Measurements from ENCODE around the gene PI4K2A. TPM values are rescaled to one million over a fixed set of nuclear protein-coding genes. Genes with fewer than 3 reads are reported as not detected.

The PI4K2A gene
- total RNA-seq, 1 donor from 2014 or later, result 11.9 TPM

GRCh38 chr10:97721871-97722780 is 81.7 kb downstream of the PI4K2A start:
- intact Hi-C loops (cut with micrococcal nuclease), result no loop called here

GRCh38 chr10:97723001-97723400 is 82.5 kb downstream of the PI4K2A start:
- intact Hi-C loops (cut with micrococcal nuclease), result no loop called here

- intact Hi-C loops (cut with micrococcal nuclease), result no loop called here
Observed at GRCh38 chr10:97724341-97724941, 84.0 kb downstream of the PI4K2A start.

Other genes with a start within 250 kb of the PI4K2A start
- gene RRP12, start 239.3 kb upstream of the PI4K2A start, total RNA-seq, result 33.5 and 40.1 TPM in 2 replicates
- 485 and 486 TPM in 2 replicates for gene PGAM1, start 214.5 kb upstream of the PI4K2A start, total RNA-seq
- 53.9 and 55.1 TPM in 2 replicates for gene EXOSC1, start 194.7 kb upstream of the PI4K2A start, total RNA-seq
- 42.3 and 42.4 TPM in 2 replicates for gene ZDHHC16, start 194.5 kb upstream of the PI4K2A start, total RNA-seq
- gene MMS19, start 142.2 kb upstream of the PI4K2A start, total RNA-seq, result 70.2 and 73.2 TPM in 2 replicates
- 0.61 and 0.77 TPM in 2 replicates for gene UBTD1, start 141.7 kb upstream of the PI4K2A start, total RNA-seq
- 0.36 and 0.52 TPM in 2 replicates for gene ANKRD2, start 67.9 kb upstream of the PI4K2A start, total RNA-seq
- not detected in 2 replicates for gene HOGA1, start 56.3 kb upstream of the PI4K2A start, total RNA-seq
- gene C10orf62, start 51.0 kb upstream of the PI4K2A start, total RNA-seq, result not detected in 2 replicates
- 1.2 and 1.3 TPM in 2 replicates for gene MORN4, start 7.2 kb upstream of the PI4K2A start, total RNA-seq
- 1.1 and 1.3 TPM in 2 replicates for gene AVPI1, start 46.6 kb downstream of the PI4K2A start, total RNA-seq
- gene MARVELD1, start 73.1 kb downstream of the PI4K2A start, total RNA-seq, result 4.1 and 5.4 TPM in 2 replicates
- 33.8 and 33.9 TPM in 2 replicates for gene ZFYVE27, start 96.5 kb downstream of the PI4K2A start, total RNA-seq
- not detected in 2 replicates for gene SFRP5, start 131.3 kb downstream of the PI4K2A start, total RNA-seq
- 5.3 and 5.6 TPM in 2 replicates for gene GOLGA7B, start 209.2 kb downstream of the PI4K2A start, total RNA-seq

Data from T-helper 2 cell treated with Interferon-gamma antibody and Interleukin-4, amounts not matched to agents 100 ng/mL and 5 ng/mL, for 36 hours (primary cell).